H1 (cell line): ENCODE measurements around the gene COL4A2. TPM values are rescaled to one million over a fixed set of nuclear protein-coding genes. Genes with fewer than 3 reads are reported as not detected.

Experiments
- CTCF ChIA-PET: fragments of 300-600 bp; sonication (Branson Sonifier 250); formaldehyde crosslinking; loops from one replicate; lab custom pipeline; 2021; ENCODE audit not compliant: partially characterized antibody; lab: Charles Lee
- POLR2A ChIA-PET: fragments of 300-600 bp; sonication (Branson Sonifier 250); formaldehyde crosslinking; loops from one replicate; lab custom pipeline; 2021; ENCODE audit warnings: inconsistent platforms; ENCODE audit not compliant: partially characterized antibody; lab: Charles Lee
- DNase-seq, 2 experiments: peaks; one replicate each; pipeline versions ENCODE4 v3.0.0 to v3.0.0-alpha.2; 2010 to 2022; ENCODE audit warnings: low spot score in 2 of 2, low read depth in 1 of 2, mixed read lengths in 1 of 2
- FAIRE-seq: peaks from 2 replicates; lab custom pipeline; 2011; peaks lifted over from hg19 to GRCh38; lab: Jason Lieb, UNC
- H2AFZ ChIP-seq: 2 replicates; pipeline ENCODE4 v1.8.1; 2012; ENCODE audit warnings: low read length, inconsistent platforms
- H2AK5ac ChIP-seq: 2 replicates; pipeline ENCODE4 v1.6.1; 2013; ENCODE audit warnings: low read depth, low read length
- H2BK120ac ChIP-seq: replicated peaks from 2 replicates; pipeline ENCODE3; 2013; ENCODE audit warnings: low read depth, low read length, inconsistent platforms
- H2BK12ac ChIP-seq: 2 replicates; pipeline ENCODE4 v1.6.1; 2013; ENCODE audit warnings: low read depth, low read length
- H2BK15ac ChIP-seq: 2 replicates; pipeline ENCODE4 v1.6.1; 2013; ENCODE audit warnings: low read length
- H2BK20ac ChIP-seq: 2 replicates; pipeline ENCODE4 v1.6.1; 2013; ENCODE audit warnings: low read length
- H2BK5ac ChIP-seq: 2 replicates; pipeline ENCODE4 v1.6.1; 2013; ENCODE audit warnings: low read depth, low read length
- H3K14ac ChIP-seq: 2 replicates; pipeline ENCODE4 v1.6.1; 2013; ENCODE audit warnings: inconsistent platforms; ENCODE audit not compliant: insufficient read length
- H3K18ac ChIP-seq: 2 replicates; pipeline ENCODE4 v1.6.1; 2013; ENCODE audit warnings: low read length; ENCODE audit errors: extremely low read depth
- H3K23ac ChIP-seq: 2 replicates; pipeline ENCODE4 v1.6.1; 2013; ENCODE audit warnings: inconsistent platforms; ENCODE audit not compliant: insufficient read length
- H3K23me2 ChIP-seq: 2 replicates; pipeline ENCODE4 v1.6.1; 2013; ENCODE audit warnings: low read depth, low read length
- H3K27ac ChIP-seq: 2 replicates; pipeline ENCODE4 v1.6.1; 2011; ENCODE audit warnings: low read depth, low read length, inconsistent platforms
- H3K27me3 ChIP-seq, 4 experiments: replicated peaks in 1 of 4; 1 replicate in 1 of 4; 2 replicates in 3 of 4; pipeline versions ENCODE4 v1.6.1 to v1.8.1; 2011 to 2013; ENCODE audit warnings: low read length in 3 of 4, mild to moderate bottlenecking in 3 of 4, inconsistent platforms in 2 of 4, mixed read lengths in 2 of 4, moderate library complexity in 1 of 4; ENCODE audit not compliant: control insufficient read depth in 3 of 4, insufficient read depth in 3 of 4; ENCODE audit errors: extremely low read depth in 1 of 4
- H3K36me3 ChIP-seq, 4 experiments: 2 replicates each; pipeline versions ENCODE4 v1.6.1 to v1.8.1; 2011 to 2013; ENCODE audit warnings: mild to moderate bottlenecking in 4 of 4, low read length in 3 of 4, moderate library complexity in 2 of 4, control low read depth in 1 of 4, inconsistent platforms in 1 of 4; ENCODE audit not compliant: insufficient read depth in 4 of 4, control insufficient read depth in 2 of 4
- H3K4ac ChIP-seq: replicated peaks from 2 replicates; pipeline ENCODE3; 2013; ENCODE audit warnings: low read length, low read depth, mixed read lengths, inconsistent platforms; ENCODE audit not compliant: insufficient read length
- H3K4me1 ChIP-seq, 4 experiments: replicated peaks in 1 of 4; 1 replicate in 1 of 4; 2 replicates in 3 of 4; pipeline versions ENCODE4 v1.6.1 to v1.8.1; 2011 to 2013; ENCODE audit warnings: low read length in 3 of 4, inconsistent platforms in 2 of 4, mixed read lengths in 1 of 4; ENCODE audit not compliant: insufficient read depth in 4 of 4, control insufficient read depth in 3 of 4
- H3K4me2 ChIP-seq, 2 experiments: 2 replicates each; pipeline versions ENCODE4 v1.6.1 to v1.8.1; 2011 to 2013; ENCODE audit warnings: low read depth in 2 of 2, low read length in 2 of 2, control low read depth in 1 of 2, inconsistent platforms in 1 of 2, mild to moderate bottlenecking in 1 of 2; ENCODE audit not compliant: insufficient read depth in 1 of 2
- H3K4me3 ChIP-seq, 4 experiments: fragments of 200-600, 300-600 bp in 1 of 4; sonication (generic), shearing (Covaris generic), sonication (Bioruptor Twin) in 1 of 4; 2 replicates each; pipeline versions ENCODE4 v1.5.1 to v1.8.1; 2011 to 2016; ENCODE audit warnings: low read length in 4 of 4, low read depth in 3 of 4, control low read depth in 2 of 4, inconsistent platforms in 2 of 4, mild to moderate bottlenecking in 2 of 4, mixed read lengths in 1 of 4, moderate library complexity in 1 of 4; ENCODE audit not compliant: insufficient read depth in 2 of 4; ENCODE audit errors: extremely low read depth in 1 of 4
- H3K56ac ChIP-seq: replicated peaks from 2 replicates; pipeline ENCODE3; 2013; ENCODE audit warnings: low read depth, mild to moderate bottlenecking, mixed read lengths, low read length, inconsistent platforms; ENCODE audit not compliant: insufficient read length
- H3K79me1 ChIP-seq: 2 replicates; pipeline ENCODE4 v1.6.1; 2013; ENCODE audit warnings: low read depth, low read length, control low read depth
- H3K79me2 ChIP-seq, 2 experiments: 2 replicates each; pipeline versions ENCODE4 v1.6.1 to v1.8.1; 2012 to 2013; ENCODE audit warnings: low read length in 2 of 2, mild to moderate bottlenecking in 2 of 2, inconsistent platforms in 1 of 2; ENCODE audit not compliant: insufficient read depth in 2 of 2, control insufficient read depth in 1 of 2
- H3K9ac ChIP-seq, 4 experiments: replicated peaks in 1 of 4; 1 replicate in 1 of 4; 2 replicates in 3 of 4; pipeline versions ENCODE4 v1.6.1 to v1.8.1; 2011 to 2013; ENCODE audit warnings: low read depth in 3 of 4, low read length in 3 of 4, control low read depth in 2 of 4, mild to moderate bottlenecking in 2 of 4, moderate library complexity in 2 of 4, inconsistent platforms in 1 of 4; ENCODE audit errors: extremely low read depth in 1 of 4
- H3K9me3 ChIP-seq, 2 experiments: 2 replicates each; pipeline versions ENCODE4 v1.6.1 to v1.8.1; 2012 to 2013; ENCODE audit warnings: mild to moderate bottlenecking in 2 of 2, moderate library complexity in 2 of 2, control low read depth in 1 of 2, inconsistent platforms in 1 of 2, low read depth in 1 of 2, low read length in 1 of 2, mixed read lengths in 1 of 2; ENCODE audit not compliant: insufficient read depth in 2 of 2
- H4K20me1 ChIP-seq, 2 experiments: replicated peaks in 1 of 2; 2 replicates each; pipeline versions ENCODE3 to v1.8.1; 2011 to 2013; ENCODE audit warnings: inconsistent platforms in 2 of 2, low read length in 2 of 2, mild to moderate bottlenecking in 1 of 2; ENCODE audit not compliant: insufficient read depth in 2 of 2, control insufficient read depth in 1 of 2
- H4K5ac ChIP-seq: 2 replicates; pipeline ENCODE4 v1.6.1; 2013; ENCODE audit warnings: low read length, low read depth, mixed read lengths, inconsistent platforms; ENCODE audit not compliant: insufficient read length
- H4K8ac ChIP-seq: 2 replicates; pipeline ENCODE4 v1.8.0; 2013; ENCODE audit warnings: mild to moderate bottlenecking, moderate library complexity, low read length, inconsistent platforms; ENCODE audit not compliant: insufficient read depth; ENCODE audit errors: extremely low read depth
- H4K91ac ChIP-seq: replicated peaks from 2 replicates; pipeline ENCODE3; 2013; ENCODE audit warnings: low read length, mixed read lengths, inconsistent platforms; ENCODE audit not compliant: insufficient read length
- NRF1 ChIP-seq: IDR thresholded peaks from 2 replicates; pipeline ENCODE4 v1.6.1; 2011; ENCODE audit warnings: mild to moderate bottlenecking, low read depth, low read length, improper control_type of control experiment
- POU5F1 ChIP-seq: IDR thresholded peaks from 2 replicates; pipeline ENCODE4 v1.6.1; 2011; ENCODE audit warnings: low read depth, mild to moderate bottlenecking, low read length, moderate library complexity
- RAD21 ChIP-seq, 2 experiments: IDR thresholded peaks in 1 of 2; conservative IDR thresholded peaks in 1 of 2; 2 replicates each; pipeline ENCODE4 v1.6.1; 2011; ENCODE audit warnings: low read depth in 2 of 2, low read length in 2 of 2, improper control_type of control experiment in 1 of 2, inconsistent platforms in 1 of 2, mild to moderate bottlenecking in 1 of 2, moderate library complexity in 1 of 2
- RXRA ChIP-seq: IDR thresholded peaks from 2 replicates; pipeline ENCODE4 v1.6.1; 2011; ENCODE audit warnings: low read depth, mild to moderate bottlenecking, low read length, moderate library complexity; ENCODE audit not compliant: insufficient read depth
- SIN3A ChIP-seq, 2 experiments: IDR thresholded peaks in 1 of 2; conservative IDR thresholded peaks in 1 of 2; 2 replicates each; pipeline ENCODE4 v1.6.1; 2011 to 2012; ENCODE audit warnings: low read length in 2 of 2, improper control_type of control experiment in 1 of 2, low read depth in 1 of 2, mild to moderate bottlenecking in 1 of 2
- SIRT6 ChIP-seq: IDR thresholded peaks from one replicate; pipeline ENCODE4 v1.7.1; 2012; ENCODE audit warnings: low read length, inconsistent platforms
- WGBS, 2 experiments: shearing (Covaris generic) in 1 of 2; methylation state at CpG; one replicate each; pipeline versions ENCODE4 v1.1.6 to v1.1.7; 2013 to 2015; ENCODE audit warnings: low lambda C conversion rate in 2 of 2, mixed read lengths in 2 of 2, inconsistent platforms in 1 of 2, low coverage in 1 of 2, missing lambda C conversion rate in 1 of 2; ENCODE audit not compliant: insufficient replicate concordance in 2 of 2, insufficient coverage in 1 of 2, insufficient read length in 1 of 2; ENCODE audit errors: extremely low coverage in 1 of 2, missing lambda C conversion rate in 1 of 2; 5-methylcytosine and 5-hydroxymethylcytosine counted together
- polyA plus RNA-seq, 7 experiments: library from polyadenylated mRNA; depleted of rRNA in 3 of 7; stranded (reverse) in 5 of 7; unstranded in 2 of 7; fragments of >200 nt in 5 of 7; fragments of 200-250 nt in 2 of 7; gene quantifications; 1 replicate in 5 of 7; 2 replicates in 1 of 7; 4 replicates in 1 of 7; pipeline versions ENCODE4 v1.2.1 to v1.2.3, GENCODE V29; 2011 to 2013; ENCODE audit warnings: missing spikeins in 2 of 7, mixed read lengths in 2 of 7
- total RNA-seq: library from RNA; stranded (reverse); fragmentation: NEBNext Ultra II Directional; extraction: Animal tissue kit (Norgen Biotek cat#: 25700); gene quantifications from 2 replicates; pipeline ENCODE4 v1.2.1, GENCODE V29; 2021
- TF ChIP-seq, protein P1 (sequence below): IDR thresholded peaks from 2 replicates; pipeline ENCODE4 v1.6.1; 2012; ENCODE audit warnings: inconsistent platforms
- TF ChIP-seq, protein P2 (sequence below): IDR thresholded peaks from 2 replicates; pipeline ENCODE4 v1.6.1; 2012; ENCODE audit warnings: low read length, inconsistent platforms

COL4A2 gene
- total and polyA plus RNA-seq, 2 of the 8 experiments (the other 6 are each of a cell fraction or from before 2014, with no cell fraction given) = 80.4 to 87.3 TPM

DNA sequence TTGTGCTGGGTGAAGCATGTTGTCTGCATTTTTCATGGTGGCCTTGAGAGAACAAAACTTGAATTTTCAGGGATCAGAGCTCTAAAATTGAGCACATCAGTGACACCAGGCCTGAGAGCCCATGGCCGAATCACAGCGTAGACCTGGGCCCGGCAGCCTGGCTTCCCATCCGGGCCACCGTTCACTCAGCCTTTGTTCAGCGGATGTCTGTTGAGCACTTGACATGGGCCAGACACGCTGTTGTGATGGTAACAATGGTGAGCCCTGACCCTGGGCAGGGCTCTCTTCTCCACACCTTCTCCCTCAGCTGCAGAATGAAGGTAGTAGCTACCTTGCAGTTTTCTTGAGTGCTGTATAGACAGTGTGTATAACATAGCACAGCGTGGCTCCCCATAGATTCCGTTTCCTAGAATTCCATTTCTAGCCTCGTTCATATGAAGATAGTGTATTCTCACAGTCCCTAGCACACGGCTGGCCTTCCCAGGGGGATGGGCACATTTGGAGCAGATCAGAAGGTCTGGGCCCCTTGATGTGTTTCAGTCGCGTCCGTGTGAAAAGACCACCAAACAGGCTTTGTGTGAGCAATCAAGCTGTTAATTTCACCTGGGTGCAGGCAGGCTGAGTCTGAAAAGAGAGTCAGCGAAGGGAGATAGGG, 179.1 kb downstream of the COL4A2 start:
- Histone ChIP-seq H4K91ac (peak overlapping the region; percentile 93), H2BK12ac (peak overlapping the region; percentile 89), H4K20me1 (no peaks in the 10 kb centered on the region), H3K79me1 (no peaks in the 10 kb centered on the region; the same call in 1 of the 2 replicates), H3K27me3 (no peaks in the 10 kb centered on the region), H2AK5ac (peak overlapping the region; percentile 96), H2BK20ac (peak overlapping the region; percentile 99)
- POLR2A ChIA-PET = interaction anchor here (1.1 to 1.9 kb wide), 5 partner anchors 9 to 266 kb away, joined by 3 to 9 read pairs (median 3); partner anchors contain the start of gene NAXD
- no peak for TF ChIP-seq SIN3A (conservative IDR thresholded peaks at IDR 0.05 in 1 of 2, IDR thresholded peaks at IDR 0.05 in 1 of 2; ENCODE audit: low read depth in 1 of 2, low read length in 2 of 2)
- no peak for TF ChIP-seq POU5F1
- no peak for TF ChIP-seq RXRA
- TF ChIP-seq RAD21 (IDR thresholded peaks at IDR 0.05 in 1 of 2, conservative IDR thresholded peaks at IDR 0.05 in 1 of 2; ENCODE audit: low read depth in 2 of 2, low read length in 2 of 2) = no peak
- TF ChIP-seq, protein P1, sequence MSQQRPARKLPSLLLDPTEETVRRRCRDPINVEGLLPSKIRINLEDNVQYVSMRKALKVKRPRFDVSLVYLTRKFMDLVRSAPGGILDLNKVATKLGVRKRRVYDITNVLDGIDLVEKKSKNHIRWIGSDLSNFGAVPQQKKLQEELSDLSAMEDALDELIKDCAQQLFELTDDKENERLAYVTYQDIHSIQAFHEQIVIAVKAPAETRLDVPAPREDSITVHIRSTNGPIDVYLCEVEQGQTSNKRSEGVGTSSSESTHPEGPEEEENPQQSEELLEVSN = no peak; the same call in 1 of the 2 replicates
- no peak for TF ChIP-seq NRF1
- TF ChIP-seq, protein P2, sequence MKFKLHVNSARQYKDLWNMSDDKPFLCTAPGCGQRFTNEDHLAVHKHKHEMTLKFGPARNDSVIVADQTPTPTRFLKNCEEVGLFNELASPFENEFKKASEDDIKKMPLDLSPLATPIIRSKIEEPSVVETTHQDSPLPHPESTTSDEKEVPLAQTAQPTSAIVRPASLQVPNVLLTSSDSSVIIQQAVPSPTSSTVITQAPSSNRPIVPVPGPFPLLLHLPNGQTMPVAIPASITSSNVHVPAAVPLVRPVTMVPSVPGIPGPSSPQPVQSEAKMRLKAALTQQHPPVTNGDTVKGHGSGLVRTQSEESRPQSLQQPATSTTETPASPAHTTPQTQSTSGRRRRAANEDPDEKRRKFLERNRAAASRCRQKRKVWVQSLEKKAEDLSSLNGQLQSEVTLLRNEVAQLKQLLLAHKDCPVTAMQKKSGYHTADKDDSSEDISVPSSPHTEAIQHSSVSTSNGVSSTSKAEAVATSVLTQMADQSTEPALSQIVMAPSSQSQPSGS = no peak
- TF ChIP-seq SIRT6 = no peak
- TF ChIP-seq, all 59 proteins: peak for 0
- Histone ChIP-seq H3K27ac (peak overlapping the region; percentile 71; the same call in 1 of the 2 replicates), H2AFZ (no peak overlapping the region), H3K9me3 (no peaks in the 10 kb centered on the region), H2BK5ac (peak overlapping the region; percentile 97), H3K79me2 (no peaks in the 10 kb centered on the region), H3K23ac (no peak overlapping the region), H3K4me1 (peaks cover 13 to 29% (median 22%) of the 10 kb centered on the region in 4 experiments), H3K36me3 (peaks cover 0 to 26% (median 5%) of the 10 kb centered on the region in 4 experiments; a peak in 3 of 8 replicates), H2BK15ac (no peak overlapping the region), H4K5ac (peak overlapping the region; percentile 73), H3K4ac (peak overlapping the region; percentile 99), H3K18ac (peak overlapping the region; percentile 91), H3K4me3 (no peak overlapping the region; a peak in 1 of 8 replicates), H3K56ac (peak overlapping the region; percentile 43), H3K14ac (no peak overlapping the region), H2BK120ac (peak overlapping the region; percentile 39), H3K23me2 (no peaks in the 10 kb centered on the region), H4K8ac (peak overlapping the region; percentile 87; the same call in 1 of the 2 replicates), H3K4me2 (peak overlapping the region; percentile 32; a peak in 3 of 4 replicates), H3K9ac (peak overlapping the region in 2 of 4 experiments; percentile 2 to 14; a peak in 3 of 7 replicates)
- CTCF ChIA-PET = interaction anchor here (1.0 to 2.0 kb wide), 5 partner anchors 9 to 42 kb away, joined by 3 to 9 read pairs (median 5); no protein-coding TSS in a partner anchor
- FAIRE-seq (peak; percentile 42), DNase-seq (peak in 1 of 2 experiments; percentile 58)
- 52% methylated on average over 15 of the region's 15 CpGs; no CpG with 5 or more reads in 1 of the 2 experiments for WGBS, 2 experiments
